ENCODE data around the gene INCA1.

GRCh38 chr17:4947411-4948165 lies 49.7 kb downstream of the INCA1 start:
- TF ChIP-seq, protein P1, sequence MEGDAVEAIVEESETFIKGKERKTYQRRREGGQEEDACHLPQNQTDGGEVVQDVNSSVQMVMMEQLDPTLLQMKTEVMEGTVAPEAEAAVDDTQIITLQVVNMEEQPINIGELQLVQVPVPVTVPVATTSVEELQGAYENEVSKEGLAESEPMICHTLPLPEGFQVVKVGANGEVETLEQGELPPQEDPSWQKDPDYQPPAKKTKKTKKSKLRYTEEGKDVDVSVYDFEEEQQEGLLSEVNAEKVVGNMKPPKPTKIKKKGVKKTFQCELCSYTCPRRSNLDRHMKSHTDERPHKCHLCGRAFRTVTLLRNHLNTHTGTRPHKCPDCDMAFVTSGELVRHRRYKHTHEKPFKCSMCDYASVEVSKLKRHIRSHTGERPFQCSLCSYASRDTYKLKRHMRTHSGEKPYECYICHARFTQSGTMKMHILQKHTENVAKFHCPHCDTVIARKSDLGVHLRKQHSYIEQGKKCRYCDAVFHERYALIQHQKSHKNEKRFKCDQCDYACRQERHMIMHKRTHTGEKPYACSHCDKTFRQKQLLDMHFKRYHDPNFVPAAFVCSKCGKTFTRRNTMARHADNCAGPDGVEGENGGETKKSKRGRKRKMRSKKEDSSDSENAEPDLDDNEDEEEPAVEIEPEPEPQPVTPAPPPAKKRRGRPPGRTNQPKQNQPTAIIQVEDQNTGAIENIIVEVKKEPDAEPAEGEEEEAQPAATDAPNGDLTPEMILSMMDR (IDR thresholded peaks at IDR 0.05; ENCODE audit: insufficient read depth, low read length) = no peak
- TF ChIP-seq SPI1 (IDR thresholded peaks at IDR 0.05; ENCODE audit: borderline replicate concordance, low read depth) (no peak), REST (IDR thresholded peaks at IDR 0.05; ENCODE audit: insufficient replicate concordance, low read depth) (no peak)
